IPS-NIHi7 (cell line): ENCODE data around the gene PROC.

Experiments used
- DNase-seq: peaks from one replicate; pipeline ENCODE4 v3.0.0; 2012; ENCODE audit warnings: mixed read lengths; ENCODE audit errors: extremely low spot score

The PROC gene

GRCh38 chr2:127414638-127415592, 3.3 kb upstream of the PROC start:
- no peak for DNase-seq

GRCh38 chr2:127415593-127416505, 2.4 kb upstream of the PROC start:
- DNase-seq, result peak; percentile 90

GRCh38 chr2:127416506-127417001, 1.7 kb upstream of the PROC start:
- DNase-seq, result no peak

GRCh38 chr2:127417406-127417805, 821 bp upstream of the PROC start:
- no peak for DNase-seq

- DNase-seq, result no peak
Measured at GRCh38 chr2:127419112-127419430, 844 bp downstream of the PROC start.

- DNase-seq, result no peak
Measured at GRCh38 chr2:127419448-127420038, 1.3 kb downstream of the PROC start.

- DNase-seq, result no peak
Measured at GRCh38 chr2:127420039-127420864, 2.0 kb downstream of the PROC start.

- no peak for DNase-seq
Measured at GRCh38 chr2:127421116-127421800, 3.0 kb downstream of the PROC start.

- DNase-seq, result no peak
Measured at GRCh38 chr2:127421871-127422558, 3.8 kb downstream of the PROC start.

- DNase-seq, result peak; percentile 55
Measured at GRCh38 chr2:127422559-127423477, 4.6 kb downstream of the PROC start.

- DNase-seq, result no peak
Measured at GRCh38 chr2:127423478-127423843, 5.2 kb downstream of the PROC start.

GRCh38 chr2:127423880-127424279, 5.7 kb downstream of the PROC start:
- no peak for DNase-seq

GRCh38 chr2:127424598-127425520, 6.6 kb downstream of the PROC start:
- no peak for DNase-seq

- no peak for DNase-seq
Measured at GRCh38 chr2:127425540-127426490, 7.6 kb downstream of the PROC start.

- no peak for DNase-seq
Measured at GRCh38 chr2:127426501-127427354, 8.5 kb downstream of the PROC start.
